ENCODE measurements around the gene LMX1A. TPM values are rescaled to one million over a fixed set of nuclear protein-coding genes. Genes with fewer than 3 reads are reported as not detected.
A peak's percentile ranks its signal among the peaks of the same experiment; 100 is the strongest.

LMX1A gene
- total RNA-seq, 1 experiment from 2014 or later: not detected

DNA sequence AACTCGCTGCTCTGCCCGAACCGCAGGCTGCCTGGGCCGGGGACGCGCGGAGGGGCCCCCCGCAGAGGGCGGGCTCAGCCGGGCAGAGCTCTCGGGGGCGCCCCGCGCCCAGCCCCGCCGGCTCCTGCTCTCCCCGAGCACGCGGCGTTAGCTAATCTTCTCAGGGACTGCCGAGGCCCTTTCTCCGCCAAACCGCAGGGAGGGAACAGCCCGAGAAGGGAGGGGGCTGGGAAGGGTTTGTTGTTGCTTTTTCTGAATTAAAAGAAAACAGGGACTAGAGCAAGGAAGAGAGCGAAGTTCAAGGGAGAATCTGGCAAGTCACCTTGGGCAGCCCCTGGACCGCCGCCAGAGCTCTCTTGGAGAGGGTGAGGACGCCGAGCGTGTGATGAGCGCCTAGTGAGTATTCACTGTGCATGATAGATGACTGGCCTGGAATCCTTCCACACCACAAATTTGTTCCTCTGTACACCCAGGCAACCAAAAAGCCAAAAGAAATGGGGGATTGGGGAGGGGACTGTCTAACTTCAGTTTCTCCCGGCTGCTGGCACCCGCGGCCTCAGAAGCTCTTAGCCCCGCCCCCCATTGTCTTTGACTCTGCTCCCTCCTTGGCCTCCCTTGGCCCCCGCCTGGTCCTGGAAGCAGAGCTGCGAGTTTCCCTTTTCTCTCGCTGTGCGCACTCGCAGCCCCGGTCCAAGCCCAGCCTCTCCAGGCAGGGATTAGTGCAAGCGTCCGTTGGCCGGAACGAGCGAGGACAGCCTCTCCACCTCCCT, 19.7 kb upstream of the LMX1A start:
- ChIA-PET CTCF (interaction anchor here (0.5 to 4.2 kb wide), 24 partner anchors 8 to 531 kb away, joined by 3 to 85 read pairs (median 4); no protein-coding TSS in a partner anchor), POLR2A (interaction anchor here (0.6 to 2.9 kb wide), 10 partner anchors 9 to 393 kb away, joined by 3 to 17 read pairs (median 4); no protein-coding TSS in a partner anchor)
- intact Hi-C loops (cut with micrococcal nuclease): no loop called here
- H3K36me3 Mint-ChIP-seq (ENCODE audit: insufficient read depth, unreplicated experiment): no peaks in the 10 kb centered on the region
- peak; percentile 99 for DNase-seq (ENCODE audit: unreplicated experiment)
- BruUV-seq (replicated peaks): no TSS peak
- TF ChIP-seq, protein P1, sequence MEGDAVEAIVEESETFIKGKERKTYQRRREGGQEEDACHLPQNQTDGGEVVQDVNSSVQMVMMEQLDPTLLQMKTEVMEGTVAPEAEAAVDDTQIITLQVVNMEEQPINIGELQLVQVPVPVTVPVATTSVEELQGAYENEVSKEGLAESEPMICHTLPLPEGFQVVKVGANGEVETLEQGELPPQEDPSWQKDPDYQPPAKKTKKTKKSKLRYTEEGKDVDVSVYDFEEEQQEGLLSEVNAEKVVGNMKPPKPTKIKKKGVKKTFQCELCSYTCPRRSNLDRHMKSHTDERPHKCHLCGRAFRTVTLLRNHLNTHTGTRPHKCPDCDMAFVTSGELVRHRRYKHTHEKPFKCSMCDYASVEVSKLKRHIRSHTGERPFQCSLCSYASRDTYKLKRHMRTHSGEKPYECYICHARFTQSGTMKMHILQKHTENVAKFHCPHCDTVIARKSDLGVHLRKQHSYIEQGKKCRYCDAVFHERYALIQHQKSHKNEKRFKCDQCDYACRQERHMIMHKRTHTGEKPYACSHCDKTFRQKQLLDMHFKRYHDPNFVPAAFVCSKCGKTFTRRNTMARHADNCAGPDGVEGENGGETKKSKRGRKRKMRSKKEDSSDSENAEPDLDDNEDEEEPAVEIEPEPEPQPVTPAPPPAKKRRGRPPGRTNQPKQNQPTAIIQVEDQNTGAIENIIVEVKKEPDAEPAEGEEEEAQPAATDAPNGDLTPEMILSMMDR (IDR thresholded peaks at IDR 0.05; ENCODE audit: unreplicated experiment): no peak
- peak overlapping the region; percentile 63 for H3K4me3 Mint-ChIP-seq (ENCODE audit: unreplicated experiment)
- H3K9me3 Mint-ChIP-seq (ENCODE audit: unreplicated experiment): no peaks in the 10 kb centered on the region
- peaks cover 20% of the 10 kb centered on the region for H3K4me1 Mint-ChIP-seq (ENCODE audit: insufficient read depth, unreplicated experiment)
- H3K27me3 Mint-ChIP-seq (ENCODE audit: insufficient read depth, unreplicated experiment): peaks cover 18% of the 10 kb centered on the region
- H3K27ac Mint-ChIP-seq (ENCODE audit: low read depth, unreplicated experiment): peak overlapping the region; percentile 71

DNA sequence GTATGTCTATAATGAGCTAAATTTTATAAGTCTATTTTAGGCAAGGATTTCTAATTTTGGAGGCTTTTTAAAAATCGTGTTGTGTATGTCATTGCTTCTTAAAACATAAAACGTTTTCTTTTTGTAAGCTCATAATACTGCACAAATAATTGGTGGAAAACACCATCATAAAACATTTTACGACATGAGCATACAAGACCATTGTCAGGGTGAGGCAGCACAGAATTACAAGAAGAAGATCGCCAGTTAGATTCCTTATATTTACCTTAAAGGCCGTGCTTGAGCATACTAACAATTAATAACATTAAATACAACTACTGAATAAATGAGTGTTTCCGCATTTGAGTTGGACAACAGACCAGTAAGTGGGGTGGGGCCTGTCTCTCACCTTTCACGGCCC, 19.1 kb upstream of the LMX1A start:
- H3K36me3 Mint-ChIP-seq (ENCODE audit: insufficient read depth, unreplicated experiment): no peaks in the 10 kb centered on the region
- H3K27me3 Mint-ChIP-seq (ENCODE audit: insufficient read depth, unreplicated experiment): peaks cover 24% of the 10 kb centered on the region
- intact Hi-C loops (cut with micrococcal nuclease): no loop called here
- ChIA-PET POLR2A (interaction anchor here (0.6 to 2.9 kb wide), 8 partner anchors 8 to 394 kb away, joined by 3 to 17 read pairs (median 4); no protein-coding TSS in a partner anchor), CTCF (interaction anchor here (0.5 to 4.2 kb wide), 21 partner anchors 9 to 1160 kb away, joined by 3 to 85 read pairs (median 3); no protein-coding TSS in a partner anchor)
- peak overlapping the region; percentile 71 for H3K27ac Mint-ChIP-seq (ENCODE audit: low read depth, unreplicated experiment)
- peak overlapping the region; percentile 63 for H3K4me3 Mint-ChIP-seq (ENCODE audit: unreplicated experiment)
- TF ChIP-seq, protein P1 (IDR thresholded peaks at IDR 0.05; ENCODE audit: unreplicated experiment): no peak
- BruUV-seq (replicated peaks): no TSS peak
- peaks cover 20% of the 10 kb centered on the region for H3K4me1 Mint-ChIP-seq (ENCODE audit: insufficient read depth, unreplicated experiment)
- no peak for DNase-seq (ENCODE audit: unreplicated experiment)
- H3K9me3 Mint-ChIP-seq (ENCODE audit: unreplicated experiment): no peaks in the 10 kb centered on the region

DNA sequence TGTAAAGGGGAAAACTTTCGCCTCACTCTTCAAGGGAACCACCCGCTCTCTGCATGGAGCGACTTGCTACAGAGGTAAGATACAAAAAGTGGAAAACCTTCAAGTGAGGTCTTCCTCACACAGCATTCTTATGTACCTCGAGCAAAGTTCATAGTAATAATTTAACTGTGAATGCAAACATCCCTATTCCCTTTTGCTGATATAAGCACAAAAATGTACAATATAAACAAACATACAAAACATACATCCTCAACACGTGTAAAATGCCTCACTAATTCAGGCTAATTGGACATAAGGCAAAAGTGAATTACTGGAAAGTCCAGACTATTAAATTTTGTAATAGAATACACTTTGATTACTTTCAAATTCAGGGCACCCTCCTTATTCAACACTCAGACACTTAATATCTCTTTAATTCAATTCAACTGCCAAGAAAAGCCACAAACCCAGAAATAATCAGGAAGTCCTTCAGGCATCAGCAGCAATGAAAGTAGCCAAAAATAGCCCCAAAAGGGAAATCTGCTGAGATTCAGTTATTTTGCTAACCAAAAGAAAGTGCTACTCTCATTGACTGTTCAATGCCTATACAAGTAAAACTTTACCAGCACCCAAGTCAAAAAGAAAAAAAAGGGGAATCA, 15.2 kb upstream of the LMX1A start:
- H3K36me3 Mint-ChIP-seq (ENCODE audit: insufficient read depth, unreplicated experiment): no peaks in the 10 kb centered on the region
- ChIA-PET CTCF (interaction anchor here (0.6 to 12.7 kb wide), 14 partner anchors 11 to 1778 kb away, joined by 3 to 536 read pairs (median 114); partner anchors contain the start of gene LMX1A), POLR2A (no interaction called here)
- DNase-seq (ENCODE audit: unreplicated experiment): no peak
- H3K27ac Mint-ChIP-seq (ENCODE audit: low read depth, unreplicated experiment): no peak overlapping the region
- intact Hi-C loops (cut with micrococcal nuclease): no loop called here
- no TSS peak for BruUV-seq (replicated peaks)
- H3K4me1 Mint-ChIP-seq (ENCODE audit: insufficient read depth, unreplicated experiment): peaks cover 16% of the 10 kb centered on the region
- TF ChIP-seq, protein P1 (IDR thresholded peaks at IDR 0.05; ENCODE audit: unreplicated experiment): no peak
- peaks cover 38% of the 10 kb centered on the region for H3K27me3 Mint-ChIP-seq (ENCODE audit: insufficient read depth, unreplicated experiment)
- no peaks in the 10 kb centered on the region for H3K9me3 Mint-ChIP-seq (ENCODE audit: unreplicated experiment)
- no peak overlapping the region for H3K4me3 Mint-ChIP-seq (ENCODE audit: unreplicated experiment)
